Stimulated activated effector memory CD8-positive, alpha-beta T cell treated with anti-CD3 and anti-CD28 coated beads, Interleukin-12 subunit alpha, Interleukin-12 subunit beta, amount 100 ng/mL, for 72 hours (primary cell): ENCODE results near the gene HNRNPR.
A peak's percentile ranks its signal among the peaks of the same experiment; 100 is the strongest.
"Not testable (repeated sequence)": the region's sequence is repeated elsewhere in the genome, so short reads cannot be mapped to it uniquely, and the experiment has no call there.

Source experiments
- ATAC-seq: fragments of 150-1000 bp; cut with Tn5 transposase; 2 replicates; pipeline ENCODE4 v1.10.0; 2021
- DNase-seq, 2 donors: peaks; one replicate each; pipeline ENCODE4 v3.0.0; 2021 to 2022; ENCODE audit warnings: low spot score in 2 of 2
- H3K27ac Mint-ChIP-seq: one replicate; pipeline ENCODE4 v1.8.0; 2022; ENCODE audit warnings: mild to moderate bottlenecking, mixed read lengths
- H3K36me3 Mint-ChIP-seq: one replicate; pipeline ENCODE4 v1.8.0; 2022; ENCODE audit warnings: mild to moderate bottlenecking, mixed read lengths
- H3K4me1 Mint-ChIP-seq: one replicate; pipeline ENCODE4 v1.8.0; 2022; ENCODE audit warnings: mixed read lengths
- H3K4me3 Mint-ChIP-seq: one replicate; pipeline ENCODE4 v1.8.0; 2022; ENCODE audit warnings: mild to moderate bottlenecking, mixed read lengths
- H3K9me3 Mint-ChIP-seq: one replicate; pipeline ENCODE4 v1.8.0; 2022; ENCODE audit warnings: mixed read lengths

The HNRNPR gene

GRCh38 chr1:23344111-23344986 is at the start of gene HNRNPR:
HNRNPR (minus strand) TSS chr1:23344284; CDS start chr1:23341008, 3,276 bp downstream.
- peak within 1 kb of the TSS; percentile 92 for H3K4me3 Mint-ChIP-seq
- ATAC-seq = peak; percentile 97
- peaks cover 51% of the 10 kb centered on the region for H3K36me3 Mint-ChIP-seq

DNA sequence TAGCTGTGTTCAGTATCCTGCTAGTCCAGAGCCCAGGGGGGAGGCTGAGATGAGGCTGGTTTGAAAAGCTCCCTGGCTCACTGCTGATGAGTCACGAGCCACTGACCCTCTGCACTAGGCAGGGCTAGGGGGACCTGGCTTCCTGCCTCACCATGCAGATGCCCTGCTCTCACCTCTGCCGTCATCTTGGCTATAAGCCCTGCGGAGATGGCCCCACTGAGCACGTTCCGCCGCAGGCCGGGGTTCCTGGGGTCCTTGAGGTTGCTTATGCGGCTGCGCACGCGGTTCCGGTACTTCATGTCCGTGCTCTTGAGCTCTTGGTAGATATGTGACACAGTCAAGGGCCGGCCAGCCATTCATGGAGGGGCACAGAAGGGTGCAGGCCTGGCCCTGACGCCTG is 49.6 kb upstream of the HNRNPR start:
- Mint-ChIP-seq H3K27ac (no peak overlapping the region), H3K4me1 (no peaks in the 10 kb centered on the region), H3K4me3 (no peak overlapping the region), H3K9me3 (no peaks in the 10 kb centered on the region), H3K36me3 (no peaks in the 10 kb centered on the region)
- ATAC-seq (no peak), DNase-seq (no peak)

More at GRCh38 chr1:23344111-23344986, at the start of gene HNRNPR:
- H3K9me3 Mint-ChIP-seq = no peaks in the 10 kb centered on the region
- H3K27ac Mint-ChIP-seq = peak within 1 kb of the TSS; percentile 99
- peak; percentile 98 for DNase-seq
- peaks cover 42% of the 10 kb centered on the region for H3K4me1 Mint-ChIP-seq

- Mint-ChIP-seq H3K27ac (no peak overlapping the region), H3K4me1 (no peaks in the 10 kb centered on the region), H3K4me3 (no peak overlapping the region), H3K9me3 (no peaks in the 10 kb centered on the region), H3K36me3 (no peaks in the 10 kb centered on the region)
- DNase-seq = no peak
- no peak for ATAC-seq
Measured at GRCh38 chr1:23392125-23392855, 48.2 kb upstream of the HNRNPR start.

DNA sequence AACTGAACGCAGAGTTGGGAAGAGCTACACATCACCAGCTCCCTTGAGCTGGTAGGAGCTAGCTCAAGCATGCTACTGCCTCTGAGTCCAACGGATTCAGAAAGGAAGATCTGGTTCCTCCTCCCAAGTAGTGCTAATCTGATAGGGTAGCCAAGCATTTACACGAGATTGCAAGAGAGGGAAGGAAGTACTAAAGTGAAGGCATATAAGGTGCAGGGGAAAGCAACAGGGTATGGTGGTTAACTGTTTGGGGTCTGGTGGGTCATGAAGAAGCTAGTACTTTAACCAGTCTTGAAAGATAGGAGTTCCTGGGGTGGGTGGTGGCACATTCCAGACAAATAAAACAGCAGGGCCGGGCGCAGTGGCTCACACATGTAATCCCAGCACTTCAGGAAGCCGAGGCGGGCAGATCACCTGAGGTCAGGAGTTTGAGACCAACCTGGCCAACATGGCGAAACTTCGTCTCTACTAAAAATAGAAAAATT is 45.8 kb upstream of the HNRNPR start:
- no peaks in the 10 kb centered on the region for H3K36me3 Mint-ChIP-seq
- H3K27ac Mint-ChIP-seq = no peak overlapping the region
- H3K4me3 Mint-ChIP-seq = no peak overlapping the region
- no peaks in the 10 kb centered on the region for H3K9me3 Mint-ChIP-seq
- H3K4me1 Mint-ChIP-seq = no peaks in the 10 kb centered on the region
- ATAC-seq = no peak
- DNase-seq = no peak

DNA sequence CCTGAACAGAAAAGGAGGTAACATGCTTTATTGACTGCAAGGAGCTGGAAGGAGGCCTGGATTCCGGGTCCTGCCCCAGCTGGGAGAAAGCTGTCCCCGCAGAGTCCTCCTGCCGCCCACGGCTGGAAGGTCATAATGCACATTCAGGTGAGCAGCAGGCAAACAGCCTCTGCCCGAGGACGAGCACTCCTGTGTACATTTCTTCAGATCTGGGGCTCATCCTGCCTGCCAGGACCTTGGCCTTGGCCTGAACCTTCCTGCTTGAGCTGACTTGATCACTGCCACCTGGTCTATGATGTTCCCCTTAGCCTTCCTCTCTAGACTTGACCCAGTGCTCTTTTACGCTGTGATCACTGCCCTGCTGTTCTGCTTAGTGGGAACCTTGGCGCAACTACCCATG is 43.4 kb upstream of the HNRNPR start:
- DNase-seq (no peak), ATAC-seq (no peak)
- Mint-ChIP-seq H3K4me1 (no peaks in the 10 kb centered on the region), H3K36me3 (no peaks in the 10 kb centered on the region), H3K27ac (no peak overlapping the region), H3K9me3 (no peaks in the 10 kb centered on the region), H3K4me3 (no peak overlapping the region)

GRCh38 chr1:23385119-23385621 is 41.1 kb upstream of the HNRNPR start:
- H3K27ac Mint-ChIP-seq = no peak overlapping the region
- no peak overlapping the region for H3K4me3 Mint-ChIP-seq
- no peak for DNase-seq

GRCh38 chr1:23384312-23385058 is 40.4 kb upstream of the HNRNPR start:
- H3K4me3 Mint-ChIP-seq = no peak overlapping the region
- H3K27ac Mint-ChIP-seq = no peak overlapping the region
- ATAC-seq (no peak), DNase-seq (no peak)
- no peaks in the 10 kb centered on the region for H3K9me3 Mint-ChIP-seq
- no peaks in the 10 kb centered on the region for H3K36me3 Mint-ChIP-seq
- no peaks in the 10 kb centered on the region for H3K4me1 Mint-ChIP-seq

More at GRCh38 chr1:23385119-23385621, 41.1 kb upstream of the HNRNPR start:
- H3K4me1 Mint-ChIP-seq = no peaks in the 10 kb centered on the region
- H3K36me3 Mint-ChIP-seq = no peaks in the 10 kb centered on the region
- H3K9me3 Mint-ChIP-seq = no peaks in the 10 kb centered on the region
- no peak for ATAC-seq

DNA sequence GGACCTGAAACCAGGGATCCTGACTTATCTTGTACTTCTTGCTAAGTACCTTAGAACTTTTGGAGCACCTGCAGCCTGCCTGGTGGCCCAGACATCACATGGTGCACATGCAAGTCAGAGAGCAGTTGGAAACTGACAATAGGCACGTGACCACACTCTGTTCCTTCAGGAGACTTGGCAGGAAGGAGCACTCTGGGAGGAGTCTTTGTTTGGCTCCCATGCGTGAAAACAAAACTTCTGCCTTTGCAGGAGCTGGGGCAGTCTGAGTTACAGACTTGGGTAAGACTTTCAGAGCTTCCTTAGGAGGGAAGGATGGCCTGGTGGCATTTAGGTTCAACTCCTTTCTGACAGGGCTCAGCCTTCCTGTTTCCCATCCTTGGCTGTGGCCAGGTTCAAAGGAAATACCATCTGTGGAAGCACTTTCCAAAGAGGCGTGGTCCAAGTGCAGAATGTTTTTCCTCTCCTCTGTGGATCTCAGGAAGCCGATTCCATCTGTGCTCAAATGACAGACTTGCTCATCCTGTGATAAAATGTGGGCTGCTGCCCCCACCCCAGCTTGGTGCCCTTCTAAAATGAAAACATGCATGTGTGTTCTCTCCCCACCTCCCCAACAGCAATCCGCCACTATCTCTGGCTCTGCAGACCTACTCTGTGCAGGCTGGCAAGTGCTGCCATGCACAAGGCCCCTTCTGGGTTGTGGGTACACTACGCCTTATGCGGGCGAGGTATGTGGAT is 39.7 kb upstream of the HNRNPR start:
- Mint-ChIP-seq H3K36me3 (no peaks in the 10 kb centered on the region), H3K4me1 (no peaks in the 10 kb centered on the region), H3K9me3 (no peaks in the 10 kb centered on the region), H3K4me3 (no peak overlapping the region), H3K27ac (no peak overlapping the region)
- no peak for ATAC-seq
- no peak for DNase-seq

DNA sequence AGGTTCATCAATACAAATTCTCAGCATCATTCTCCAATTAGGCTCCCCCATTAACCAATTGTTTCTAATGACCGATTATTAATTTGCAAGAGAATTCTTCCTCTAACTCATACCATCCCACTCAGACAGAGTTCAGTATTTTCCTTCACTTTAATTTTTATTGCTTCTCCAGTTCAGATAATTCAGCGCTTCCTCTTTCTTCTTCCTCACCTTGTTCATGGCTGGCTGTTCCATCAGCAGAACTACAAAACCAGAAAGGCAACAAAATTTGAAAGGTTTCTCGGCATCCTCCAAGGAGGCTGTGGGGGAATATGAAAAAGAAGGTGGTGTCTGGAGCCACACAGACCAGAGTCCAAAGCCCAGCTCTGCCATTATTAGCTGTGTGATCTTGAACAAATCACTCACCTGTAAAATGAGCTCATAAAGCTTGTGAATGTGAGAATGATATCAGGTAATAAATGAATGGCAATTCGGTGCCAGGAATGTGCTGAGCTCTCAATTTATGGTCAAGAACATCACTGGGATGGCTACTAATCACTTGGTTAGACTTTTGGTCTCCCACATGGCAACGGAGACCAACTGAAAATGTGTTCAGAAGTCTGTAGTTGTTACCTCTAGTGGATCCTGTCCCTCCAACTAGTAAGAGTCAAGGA is 37.3 kb upstream of the HNRNPR start:
- H3K9me3 Mint-ChIP-seq = no peaks in the 10 kb centered on the region
- DNase-seq = no peak
- no peaks in the 10 kb centered on the region for H3K36me3 Mint-ChIP-seq
- ATAC-seq = no peak
- no peak overlapping the region for H3K4me3 Mint-ChIP-seq
- H3K4me1 Mint-ChIP-seq = no peaks in the 10 kb centered on the region
- H3K27ac Mint-ChIP-seq = no peak overlapping the region

DNA sequence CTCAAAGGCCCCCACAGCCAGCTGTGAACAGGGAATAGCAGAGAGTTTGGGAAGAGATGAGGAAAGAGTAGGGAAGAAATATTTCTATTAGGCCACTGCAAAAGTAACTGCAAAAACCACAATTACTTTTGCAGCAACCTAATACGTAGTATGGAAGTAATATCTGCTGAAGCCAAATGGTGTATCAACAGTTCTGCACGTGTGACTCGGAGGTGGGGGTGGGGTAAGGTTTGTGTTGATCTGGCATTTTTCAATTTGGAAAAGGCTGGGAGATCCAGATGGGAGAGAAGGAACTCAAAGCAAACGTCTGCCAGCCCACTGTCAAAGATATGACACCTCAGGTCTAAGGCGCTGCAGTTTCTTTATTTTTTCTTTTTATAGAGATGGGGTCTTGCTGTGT is 36.6 kb upstream of the HNRNPR start:
- H3K36me3 Mint-ChIP-seq = no peaks in the 10 kb centered on the region
- no peak for DNase-seq
- no peaks in the 10 kb centered on the region for H3K4me1 Mint-ChIP-seq
- no peaks in the 10 kb centered on the region for H3K9me3 Mint-ChIP-seq
- no peak overlapping the region for H3K27ac Mint-ChIP-seq
- H3K4me3 Mint-ChIP-seq = no peak overlapping the region
- no peak for ATAC-seq

DNA sequence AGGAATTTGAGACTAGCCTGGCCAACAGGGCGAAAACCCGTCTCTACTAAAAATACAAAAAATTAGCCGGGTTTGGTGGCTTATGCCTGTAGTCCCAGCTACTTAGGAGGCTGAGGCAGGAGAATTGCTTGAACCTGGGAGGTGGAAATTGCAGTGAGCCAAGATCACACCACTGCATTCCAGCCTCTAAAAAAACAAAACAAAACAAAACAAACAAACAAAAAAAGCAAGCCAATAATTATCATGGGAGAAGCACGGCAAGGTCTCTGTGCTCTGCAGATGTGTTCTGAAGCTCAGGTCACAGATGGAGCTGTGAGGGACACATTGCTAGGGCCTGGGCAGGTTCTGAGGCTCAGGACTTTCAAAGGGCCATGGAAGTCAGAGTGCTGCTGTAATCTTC is 36.2 kb upstream of the HNRNPR start:
- not testable (repeated sequence) for H3K27ac Mint-ChIP-seq, H3K36me3 Mint-ChIP-seq, H3K4me3 Mint-ChIP-seq, H3K9me3 Mint-ChIP-seq, DNase-seq, ATAC-seq, H3K4me1 Mint-ChIP-seq

DNA sequence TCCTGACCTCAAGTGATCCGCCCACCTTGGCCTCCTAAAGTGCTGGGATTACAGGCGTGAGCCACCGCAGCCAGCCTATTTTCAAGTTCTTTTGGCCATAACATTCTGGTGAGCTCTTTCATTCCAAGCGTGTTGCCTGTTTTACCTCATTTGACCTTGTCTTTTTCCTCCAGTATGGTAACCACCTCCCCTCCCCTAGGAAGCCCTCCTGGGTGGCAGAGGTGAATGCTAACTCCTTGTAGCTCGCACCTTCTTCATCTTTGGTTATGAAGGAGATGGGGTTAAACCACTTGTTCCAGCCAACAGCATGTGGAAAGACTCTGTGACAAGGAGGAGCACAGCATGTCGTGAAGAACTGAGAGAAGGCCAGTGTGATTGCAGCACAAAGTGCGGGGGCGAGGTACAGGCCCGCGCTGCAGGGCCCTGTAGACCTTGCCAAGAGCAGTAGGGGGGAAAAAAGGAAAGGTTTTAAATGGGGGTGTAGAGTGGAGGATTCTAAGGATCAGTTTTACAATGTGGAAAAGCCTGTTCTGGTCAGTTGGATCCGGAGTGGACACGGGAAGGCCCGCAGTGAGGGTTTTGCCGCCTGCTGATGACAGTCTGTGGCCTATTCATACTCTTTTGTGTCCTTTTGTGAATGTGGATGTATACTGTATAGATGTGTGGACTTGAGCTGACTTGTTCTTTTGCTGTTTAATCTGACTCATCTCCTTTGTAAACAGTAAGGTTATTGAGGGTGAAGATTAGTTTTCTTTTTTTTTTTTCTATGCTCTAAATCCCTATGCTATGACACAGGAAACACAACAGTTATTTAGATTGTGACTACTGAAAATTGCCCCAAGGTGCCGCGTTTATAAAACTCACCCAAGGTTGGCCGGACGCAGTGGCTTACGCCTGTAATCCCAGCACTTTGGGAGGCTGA is 33.1 kb upstream of the HNRNPR start:
- no peaks in the 10 kb centered on the region for H3K9me3 Mint-ChIP-seq
- H3K4me3 Mint-ChIP-seq = no peak overlapping the region

GRCh38 chr1:23374079-23374735 is 30.1 kb upstream of the HNRNPR start:
- H3K27ac Mint-ChIP-seq, H3K9me3 Mint-ChIP-seq, ATAC-seq, H3K4me3 Mint-ChIP-seq, DNase-seq, H3K36me3 Mint-ChIP-seq: not testable (repeated sequence)
- peaks cover 17% of the 10 kb centered on the region for H3K4me1 Mint-ChIP-seq

More for the DNA sequence above, 33.1 kb upstream of the HNRNPR start:
- Mint-ChIP-seq H3K4me1 (no peaks in the 10 kb centered on the region), H3K36me3 (no peaks in the 10 kb centered on the region), H3K27ac (no peak overlapping the region)
- DNase-seq = no peak
- ATAC-seq = no peak
